Measurements from ENCODE around the gene TFCP2L1.
"Not testable (repeated sequence)": the region's sequence is repeated elsewhere in the genome, so short reads cannot be mapped to it uniquely, and the experiment has no call there.

The TFCP2L1 gene

GRCh38 chr2:121242175-121242875, 42.7 kb downstream of the TFCP2L1 start:
- DNase-seq: no peak

- no peak for DNase-seq
Observed at GRCh38 chr2:121241466-121241865, 43.5 kb downstream of the TFCP2L1 start.

- DNase-seq: no peak
Observed at GRCh38 chr2:121240436-121240835, 44.6 kb downstream of the TFCP2L1 start.

DNA sequence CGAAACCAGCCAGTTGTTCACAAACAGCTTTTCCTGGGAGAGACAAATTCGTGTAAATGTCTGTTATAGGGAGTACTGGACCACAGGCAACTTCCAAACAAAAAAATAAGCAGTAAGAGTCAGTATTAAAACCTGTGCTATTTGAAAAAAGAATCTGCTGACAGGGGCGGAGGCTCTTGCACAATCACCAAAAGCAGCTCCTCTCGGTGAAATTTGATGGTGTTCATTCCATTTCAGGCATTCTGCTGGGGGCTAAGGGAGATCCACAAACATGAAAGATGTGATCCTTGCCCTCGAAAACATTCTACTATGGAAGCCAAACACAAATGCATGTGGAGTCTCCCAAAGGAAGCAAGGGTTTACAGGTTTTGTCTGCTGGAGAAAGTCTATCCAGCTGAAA, 45.0 kb downstream of the TFCP2L1 start:
- no peak for DNase-seq

DNA sequence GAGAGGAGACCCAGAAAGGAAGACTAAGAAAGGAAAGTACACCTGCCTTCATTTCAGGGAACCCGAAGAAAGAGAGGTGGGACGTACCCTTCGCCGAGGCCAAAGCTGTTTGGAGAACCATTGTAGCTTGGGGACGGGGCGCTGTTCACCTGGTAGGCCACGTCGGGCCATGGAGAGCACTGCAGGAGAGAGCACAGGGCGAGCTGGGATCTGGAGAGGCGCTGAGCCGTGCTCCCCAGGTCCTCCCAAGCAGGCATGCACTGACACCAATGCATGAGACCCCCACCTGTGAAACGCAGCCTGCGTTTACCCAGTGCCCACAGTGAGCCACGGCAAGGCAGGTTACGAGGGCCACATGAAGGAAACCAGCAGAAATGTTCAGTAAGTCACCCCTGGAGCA, 45.5 kb downstream of the TFCP2L1 start:
- no peak for DNase-seq

GRCh38 chr2:121238828-121239227, 46.2 kb downstream of the TFCP2L1 start:
- no peak for DNase-seq

DNA sequence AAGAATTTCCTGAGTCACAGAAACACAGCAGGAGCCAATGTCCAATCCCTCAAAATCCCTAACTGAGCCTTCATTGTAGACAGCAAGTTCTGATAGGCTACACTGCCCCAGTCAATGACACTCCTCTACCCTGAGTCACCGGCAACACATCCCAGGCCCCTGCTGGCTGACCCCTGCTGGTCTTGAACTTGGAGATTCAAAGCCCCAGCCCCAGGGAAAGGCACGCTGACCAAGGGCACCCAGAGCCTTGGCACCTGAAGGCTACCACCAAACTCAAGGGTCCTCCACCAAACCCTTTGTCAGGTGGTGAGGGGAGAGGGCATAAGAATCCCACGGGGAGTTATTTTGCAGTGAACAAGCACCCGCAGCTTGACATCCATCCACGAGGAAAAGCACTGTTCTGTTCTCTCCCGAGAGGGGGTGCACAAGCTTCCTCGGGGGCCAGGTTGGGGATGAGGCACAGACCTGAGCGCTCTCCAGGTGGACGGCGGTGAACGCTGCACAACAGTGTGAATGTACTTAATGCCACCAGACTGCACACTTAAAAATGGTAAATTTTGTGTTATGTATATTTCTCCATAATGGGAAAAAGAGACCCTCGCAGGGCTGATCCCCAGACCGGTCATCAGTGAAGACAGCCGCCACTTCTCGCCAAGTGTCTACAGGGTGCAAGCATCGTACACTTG, 46.9 kb downstream of the TFCP2L1 start:
- DNase-seq: no peak

DNA sequence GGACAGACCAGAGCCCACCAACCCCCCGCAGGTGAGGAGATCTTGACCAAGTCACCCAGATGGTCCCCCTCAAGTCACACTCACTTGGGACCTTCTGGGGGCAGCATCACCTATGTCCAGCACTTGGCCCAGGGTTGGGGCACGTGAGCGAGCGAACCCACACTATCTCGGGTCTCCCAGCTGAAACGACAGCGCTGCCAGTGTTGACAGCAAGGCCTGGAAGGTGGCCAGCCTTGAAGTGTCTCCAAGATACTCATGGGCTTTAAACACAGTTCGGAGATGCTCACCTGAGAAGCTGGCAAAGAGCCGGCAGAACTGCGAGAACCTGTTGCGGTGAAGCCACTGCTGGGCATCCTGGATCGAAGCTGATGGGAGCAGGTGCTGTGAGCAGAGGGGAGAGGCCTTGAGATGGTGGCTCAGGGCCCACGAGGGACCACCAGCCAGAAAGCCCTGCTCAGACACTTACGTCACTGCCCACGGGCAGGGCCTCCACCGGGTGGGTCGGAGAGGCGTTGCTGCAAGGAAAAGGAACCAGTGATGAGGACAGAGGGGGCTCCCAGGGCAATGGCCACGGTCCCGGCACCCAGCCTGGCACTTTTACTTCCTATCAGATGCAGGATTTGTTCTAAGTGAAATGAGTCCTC, 47.5 kb downstream of the TFCP2L1 start:
- DNase-seq: no peak

GRCh38 chr2:121236650-121237180, 48.3 kb downstream of the TFCP2L1 start:
- DNase-seq: no peak

DNA sequence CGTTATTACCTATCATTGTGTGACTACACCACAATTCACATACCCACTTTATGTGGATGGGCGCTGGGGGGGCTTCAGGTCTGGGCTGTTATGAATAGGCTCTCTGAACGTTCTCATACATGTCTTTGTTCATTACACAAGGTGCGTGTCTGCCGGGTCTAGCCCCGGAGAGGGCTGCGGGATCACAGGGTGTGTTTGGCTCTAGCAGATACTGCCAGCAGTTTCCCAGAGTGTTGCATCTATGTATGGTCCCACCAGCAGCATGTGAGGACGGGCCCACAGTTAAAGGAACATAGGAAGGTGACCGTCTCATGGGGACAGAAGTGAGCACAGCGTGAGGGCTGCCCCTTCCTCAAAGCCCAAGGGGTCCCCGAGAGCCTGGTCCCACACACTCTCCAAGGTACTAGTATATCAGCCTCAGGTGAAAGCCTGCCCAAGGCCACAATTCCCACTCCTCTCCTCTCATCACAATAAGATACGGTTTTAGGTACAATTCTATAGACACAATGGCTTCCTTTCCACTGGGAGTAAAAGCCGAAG, 48.8 kb downstream of the TFCP2L1 start:
- no peak for DNase-seq

DNA sequence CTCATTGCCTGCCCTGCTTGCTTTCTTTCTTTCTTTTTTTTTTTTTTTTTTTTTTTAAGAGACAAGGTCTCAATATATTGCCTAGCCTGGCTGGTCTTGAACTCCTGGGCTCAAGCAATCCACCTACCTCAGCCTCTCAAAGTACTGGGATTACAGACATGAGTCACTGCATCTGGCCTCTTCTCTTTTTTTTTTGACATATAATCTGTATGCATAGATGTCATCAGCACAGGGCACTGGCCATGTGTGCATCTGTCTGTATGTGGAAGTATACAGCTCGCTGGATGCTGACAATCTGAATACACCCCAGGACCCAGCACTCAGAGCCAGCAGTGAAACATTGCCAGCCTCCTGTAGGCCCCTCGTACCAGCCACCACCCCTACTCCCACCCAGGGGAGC, 49.5 kb downstream of the TFCP2L1 start:
- no peak for DNase-seq

DNA sequence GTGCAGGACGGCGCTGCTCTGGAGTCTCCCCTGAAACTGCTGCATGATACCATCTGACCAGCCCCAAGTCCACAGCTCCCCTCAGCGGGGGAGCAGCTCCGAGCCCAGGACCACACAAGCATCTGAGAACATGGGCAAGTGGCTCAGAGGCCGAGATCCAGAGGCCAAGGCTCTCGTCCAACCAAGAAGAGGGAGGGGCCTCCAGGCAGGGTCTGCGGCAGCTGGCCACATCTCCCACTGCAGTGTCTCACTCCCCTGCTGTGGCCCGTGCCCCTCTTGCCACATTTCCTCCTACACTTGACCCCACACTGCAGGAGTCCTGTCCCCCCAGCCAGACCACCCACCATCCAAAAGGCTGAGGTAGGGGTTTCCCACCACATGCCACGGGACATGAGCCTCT, 50.2 kb downstream of the TFCP2L1 start:
- DNase-seq: no peak

GRCh38 chr2:121234144-121234543, 50.9 kb downstream of the TFCP2L1 start:
- DNase-seq: no peak

DNA sequence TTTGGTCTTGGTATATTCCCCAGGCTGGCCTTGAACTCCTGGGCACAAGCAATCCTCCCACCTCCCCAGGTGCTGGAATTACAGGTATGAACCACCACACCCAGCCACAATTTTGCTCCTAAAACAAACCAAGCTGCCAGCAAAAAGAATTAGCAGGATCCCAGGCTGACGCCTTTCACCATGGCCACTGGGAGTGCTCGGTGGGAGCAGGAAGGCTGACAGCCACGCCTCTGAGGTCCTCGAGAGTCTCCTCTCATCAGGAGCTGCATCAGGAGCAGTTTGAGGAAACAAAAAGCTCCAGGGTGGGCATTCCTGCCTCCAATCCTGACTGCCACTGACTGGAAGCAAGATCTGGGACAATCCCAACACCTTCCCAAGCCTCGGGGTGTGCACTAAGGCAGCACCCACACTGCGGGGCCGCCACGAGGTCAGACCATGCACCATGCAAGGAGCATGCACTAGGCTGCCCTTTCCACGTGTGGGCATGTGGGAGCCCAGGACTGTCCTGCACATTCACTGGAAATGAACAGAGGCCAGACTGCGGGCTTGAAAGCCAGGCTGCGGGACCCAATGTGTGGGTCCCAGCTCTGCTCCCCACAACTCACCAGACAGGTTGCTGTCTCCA, 51.4 kb downstream of the TFCP2L1 start:
- DNase-seq: no peak

GRCh38 chr2:121232626-121233265, 52.3 kb downstream of the TFCP2L1 start:
- DNase-seq: no peak

GRCh38 chr2:121231385-121232000, 53.5 kb downstream of the TFCP2L1 start:
- no peak for DNase-seq

DNA sequence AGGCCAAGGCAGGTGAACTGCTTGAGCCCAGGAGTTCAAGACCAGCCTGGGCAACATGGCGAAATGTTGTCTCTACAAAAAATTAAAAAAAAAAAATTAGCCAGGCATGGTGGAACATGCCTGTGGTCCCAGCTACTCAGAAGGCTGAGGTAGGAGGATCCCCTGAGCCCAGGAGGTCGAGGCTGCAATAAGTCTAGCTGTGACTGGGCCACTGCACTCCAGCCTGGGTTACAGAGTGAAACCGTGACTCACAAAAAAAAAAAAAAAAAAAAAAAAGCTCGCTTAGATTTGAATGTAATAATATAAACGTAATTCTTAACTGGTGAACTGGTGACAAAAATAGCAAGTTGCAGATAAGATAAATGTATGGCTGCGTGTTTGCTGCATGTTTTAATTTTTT, 56.5 kb downstream of the TFCP2L1 start:
- no peak for DNase-seq

GRCh38 chr2:121227381-121228144, 57.4 kb downstream of the TFCP2L1 start:
- not testable (repeated sequence) for DNase-seq

DNA sequence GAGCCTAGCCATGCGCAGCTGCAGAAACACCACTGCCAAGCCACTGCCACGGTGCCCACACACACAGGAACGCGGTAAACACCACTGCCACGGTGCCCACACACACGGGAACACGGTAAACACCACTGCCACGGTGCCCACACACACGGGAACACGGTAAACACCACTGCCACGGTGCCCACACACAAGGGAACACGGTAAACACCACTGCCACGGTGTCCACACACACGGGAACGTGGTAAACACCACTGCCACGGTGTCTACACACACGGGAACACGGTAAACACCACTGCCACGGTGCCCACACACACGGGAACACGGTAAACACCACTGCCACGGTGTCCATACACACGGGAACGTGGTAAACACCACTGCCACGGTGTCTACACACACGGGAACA, 59.3 kb downstream of the TFCP2L1 start:
- not testable (repeated sequence) for DNase-seq

DNA sequence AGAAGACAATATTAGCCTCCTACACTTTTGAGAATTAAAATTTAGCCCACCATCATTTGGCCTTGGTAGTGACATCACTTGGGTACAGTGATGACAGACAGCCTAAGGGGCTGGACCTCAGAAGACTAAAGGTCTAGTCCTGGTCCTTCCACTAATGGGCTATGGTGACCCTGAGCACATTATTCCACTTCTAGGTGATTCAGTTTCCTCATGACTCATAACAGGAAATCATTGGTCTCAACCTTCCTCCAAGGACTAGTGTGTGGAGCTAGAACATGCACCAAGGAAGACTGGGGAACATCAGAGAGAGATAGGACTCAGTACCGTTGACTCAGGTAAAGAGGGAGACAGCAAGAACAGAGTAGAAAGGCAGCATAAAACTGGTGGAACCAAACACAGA, 64.0 kb downstream of the TFCP2L1 start:
- no peak for DNase-seq

GRCh38 chr2:121219866-121220265, 65.1 kb downstream of the TFCP2L1 start:
- DNase-seq: no peak

Data from NK-92 treated with Interleukin-12 subunit alpha and Interleukin-12 subunit beta, amount 100 ng/mL, for 24 hours (cell line).